Mesodermal cell (in vitro differentiated cells): ENCODE results near the gene PRMT2.

ENCODE experiments used
- H3K27ac ChIP-seq: 2 replicates; pipeline ENCODE4 v1.7.0; 2013; ENCODE audit warnings: mild to moderate bottlenecking, low read depth, low read length, moderate library complexity; ENCODE audit not compliant: severe bottlenecking
- H3K36me3 ChIP-seq: 2 replicates; pipeline ENCODE4 v1.7.1; 2013; ENCODE audit warnings: mild to moderate bottlenecking, low read length, moderate library complexity; ENCODE audit not compliant: control insufficient read depth, insufficient read depth
- H3K4me1 ChIP-seq: one replicate; pipeline ENCODE4 v1.7.1; 2013; ENCODE audit warnings: mild to moderate bottlenecking, low read length; ENCODE audit not compliant: insufficient read depth, control insufficient read depth, poor library complexity, severe bottlenecking
- H3K4me3 ChIP-seq: 2 replicates; pipeline ENCODE4 v1.7.0; 2013; ENCODE audit warnings: low read length, control low read depth, mild to moderate bottlenecking; ENCODE audit not compliant: insufficient read depth, poor library complexity, severe bottlenecking; ENCODE audit errors: extremely low read depth
- H3K9me3 ChIP-seq: 2 replicates; pipeline ENCODE4 v1.7.1; 2013; ENCODE audit warnings: mild to moderate bottlenecking, low read length, moderate library complexity; ENCODE audit not compliant: control insufficient read depth
- WGBS, 2 experiments: methylation state at CpG; one replicate each; pipeline ENCODE4 v1.1.5; 2013; ENCODE audit warnings: missing lambda C conversion rate in 2 of 2; ENCODE audit not compliant: insufficient coverage in 2 of 2; 5-methylcytosine and 5-hydroxymethylcytosine counted together

PRMT2 gene

GRCh38 chr21:46604975-46605766 lies 30.3 kb upstream of the PRMT2 start, which contains the start of gene S100B:
TSS of gene S100B (minus strand) at chr21:46605082. CDS start at chr21:46602415, 2,667 bp downstream.
- H3K9me3 ChIP-seq, result no peaks in the 10 kb centered on the region
- 74 to 75% methylated on average over 12 to 15 of the region's 15 CpGs for WGBS, 2 experiments

GRCh38 chr21:46605767-46606426 lies 29.6 kb upstream of the PRMT2 start:
- 90 to 96% methylated on average over 7 to 11 of the region's 14 CpGs for WGBS, 2 experiments
- H3K27ac ChIP-seq, result no peak overlapping the region
- H3K4me1 ChIP-seq, result peaks cover 13% of the 10 kb centered on the region
- H3K36me3 ChIP-seq, result no peaks in the 10 kb centered on the region
- H3K9me3 ChIP-seq, result peaks cover 5% of the 10 kb centered on the region
- no peak overlapping the region for H3K4me3 ChIP-seq

More at GRCh38 chr21:46604975-46605766, 30.3 kb upstream of the PRMT2 start, which contains the start of gene S100B:
- Histone ChIP-seq H3K36me3 (no peaks in the 10 kb centered on the region), H3K4me3 (no peak within 1 kb of the TSS), H3K4me1 (peaks cover 17% of the 10 kb centered on the region), H3K27ac (no peak within 1 kb of the TSS)

- H3K9me3 ChIP-seq, result peaks cover 5% of the 10 kb centered on the region
- no peaks in the 10 kb centered on the region for H3K36me3 ChIP-seq
- H3K27ac ChIP-seq, result no peak overlapping the region
- peaks cover 10% of the 10 kb centered on the region for H3K4me1 ChIP-seq
- 91 to 95% methylated on average over 5 to 6 of the region's 7 CpGs for WGBS, 2 experiments
- H3K4me3 ChIP-seq, result no peak overlapping the region
Observed at GRCh38 chr21:46606427-46606813, 29.1 kb upstream of the PRMT2 start.

- no peak overlapping the region for H3K4me3 ChIP-seq
- H3K9me3 ChIP-seq, result peaks cover 5% of the 10 kb centered on the region
- no peak overlapping the region for H3K27ac ChIP-seq
- no peaks in the 10 kb centered on the region for H3K36me3 ChIP-seq
- no CpG with 5 or more reads among the region's 2 CpGs for WGBS, 2 experiments
- no peaks in the 10 kb centered on the region for H3K4me1 ChIP-seq
Observed at GRCh38 chr21:46607636-46608035, 27.8 kb upstream of the PRMT2 start.

- 89 to 94% methylated on average over 1 to 2 of the region's 3 CpGs for WGBS, 2 experiments
- H3K27ac ChIP-seq, result no peak overlapping the region
- H3K4me1 ChIP-seq, result no peaks in the 10 kb centered on the region
- no peak overlapping the region for H3K4me3 ChIP-seq
- H3K36me3 ChIP-seq, result no peaks in the 10 kb centered on the region
- peaks cover 5% of the 10 kb centered on the region for H3K9me3 ChIP-seq
Observed at GRCh38 chr21:46608672-46609111, 26.8 kb upstream of the PRMT2 start.

- Histone ChIP-seq H3K4me1 (no peaks in the 10 kb centered on the region), H3K4me3 (no peak overlapping the region), H3K27ac (no peak overlapping the region), H3K9me3 (peaks cover 5% of the 10 kb centered on the region), H3K36me3 (no peaks in the 10 kb centered on the region)
- WGBS, 2 experiments, result 89 to 98% methylated on average over 4 of the region's 6 CpGs
Observed at GRCh38 chr21:46610018-46610701, 25.3 kb upstream of the PRMT2 start.

- Histone ChIP-seq H3K27ac (no peak overlapping the region), H3K4me1 (no peaks in the 10 kb centered on the region), H3K9me3 (peaks cover 9% of the 10 kb centered on the region), H3K4me3 (no peak overlapping the region), H3K36me3 (no peaks in the 10 kb centered on the region)
- WGBS, 2 experiments, result 83 to 84% methylated on average over 1 to 6 of the region's 6 CpGs
Observed at GRCh38 chr21:46613391-46613790, 22.1 kb upstream of the PRMT2 start.

DNA sequence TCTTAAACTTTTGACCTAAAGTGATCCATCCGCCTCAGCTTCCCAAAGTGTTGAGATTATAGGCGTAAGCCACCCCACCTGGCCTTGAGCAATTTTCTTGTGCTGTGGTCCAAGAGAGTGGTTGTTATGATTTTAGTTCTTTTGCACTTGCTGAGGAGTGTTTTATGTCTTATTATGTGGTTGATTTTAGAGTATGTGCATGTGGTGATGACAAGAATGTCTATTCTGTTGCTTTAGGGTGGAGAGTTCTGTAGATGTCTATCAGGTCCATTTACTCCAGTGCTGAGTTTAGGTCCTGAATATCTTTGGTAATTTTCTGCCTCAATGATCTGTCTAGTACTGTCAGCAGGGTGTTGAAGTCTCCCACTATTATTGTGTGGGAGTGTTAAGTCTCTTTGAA lies 19.4 kb upstream of the PRMT2 start:
- Histone ChIP-seq H3K4me3 (no peak overlapping the region), H3K9me3 (peaks cover 10% of the 10 kb centered on the region), H3K27ac (no peak overlapping the region), H3K4me1 (peaks cover 13% of the 10 kb centered on the region), H3K36me3 (no peaks in the 10 kb centered on the region)
- 87 to 96% methylated on average over 2 of the region's 2 CpGs for WGBS, 2 experiments

- H3K4me1 ChIP-seq, result peaks cover 14% of the 10 kb centered on the region
- H3K36me3 ChIP-seq, result no peaks in the 10 kb centered on the region
- peaks cover 10% of the 10 kb centered on the region for H3K9me3 ChIP-seq
- no peak overlapping the region for H3K27ac ChIP-seq
- WGBS, 2 experiments, result no CpG with 5 or more reads among the region's 1 CpG
- no peak overlapping the region for H3K4me3 ChIP-seq
Observed at GRCh38 chr21:46616656-46617055, 18.8 kb upstream of the PRMT2 start.

GRCh38 chr21:46617267-46618051 lies 18.0 kb upstream of the PRMT2 start:
- Histone ChIP-seq H3K4me1 (peaks cover 19% of the 10 kb centered on the region), H3K36me3 (no peaks in the 10 kb centered on the region), H3K9me3 (peaks cover 10% of the 10 kb centered on the region), H3K27ac (no peak overlapping the region), H3K4me3 (no peak overlapping the region)
- WGBS, 2 experiments, result 80 to 100% methylated on average over 1 of the region's 6 CpGs
